Measurements from ENCODE around the gene FBXL20. TPM values are rescaled to one million over a fixed set of nuclear protein-coding genes. Genes with fewer than 3 reads are reported as not detected.

Gene FBXL20
- total and polyA plus RNA-seq, 2 donors = 4.0 to 18.6 TPM

DNA sequence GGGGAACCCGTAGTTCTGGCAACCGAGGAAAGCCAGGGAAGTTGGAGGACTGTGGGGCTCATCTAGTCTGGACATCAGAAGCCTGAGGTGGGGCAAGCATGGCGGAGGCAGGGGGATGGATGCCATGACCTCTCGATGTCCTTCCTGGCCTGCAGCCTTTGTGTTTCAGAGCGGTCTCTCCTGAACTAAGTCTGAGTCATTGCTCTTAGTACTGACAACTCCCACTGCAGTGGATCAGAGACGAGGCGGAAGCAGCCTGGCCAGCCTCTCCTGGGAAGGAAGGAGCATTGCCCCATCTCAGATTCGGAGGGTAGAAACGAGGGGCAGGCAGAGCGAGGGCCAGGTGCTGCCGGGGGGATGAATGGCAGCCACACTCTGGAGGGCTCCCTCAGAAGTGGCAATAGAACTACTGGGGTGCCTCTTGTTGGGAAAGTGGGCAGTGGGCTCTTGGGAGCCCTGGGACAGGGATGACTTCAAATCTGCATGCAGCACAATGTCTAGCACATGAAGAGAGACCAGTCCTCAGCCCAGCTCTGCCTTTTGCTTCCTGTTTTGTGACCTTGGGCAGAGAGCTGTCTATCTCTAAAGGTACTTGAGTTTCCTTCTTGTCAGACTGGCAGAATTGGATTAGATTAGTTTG is 172.0 kb downstream of the FBXL20 start:
- Histone ChIP-seq H3K27ac (ENCODE audit: low read depth) (no peak overlapping the region), H3K4me1 (ENCODE audit: insufficient read depth) (no peaks in the 10 kb centered on the region), H3K36me3 (ENCODE audit: insufficient read depth) (no peaks in the 10 kb centered on the region), H3K4me3 (ENCODE audit: low read depth, low read length) (no peak overlapping the region)
- 60% methylated on average over 11 of the region's 11 CpGs for WGBS
- DNase-seq (ENCODE audit: extremely low spot score) = no peak

DNA sequence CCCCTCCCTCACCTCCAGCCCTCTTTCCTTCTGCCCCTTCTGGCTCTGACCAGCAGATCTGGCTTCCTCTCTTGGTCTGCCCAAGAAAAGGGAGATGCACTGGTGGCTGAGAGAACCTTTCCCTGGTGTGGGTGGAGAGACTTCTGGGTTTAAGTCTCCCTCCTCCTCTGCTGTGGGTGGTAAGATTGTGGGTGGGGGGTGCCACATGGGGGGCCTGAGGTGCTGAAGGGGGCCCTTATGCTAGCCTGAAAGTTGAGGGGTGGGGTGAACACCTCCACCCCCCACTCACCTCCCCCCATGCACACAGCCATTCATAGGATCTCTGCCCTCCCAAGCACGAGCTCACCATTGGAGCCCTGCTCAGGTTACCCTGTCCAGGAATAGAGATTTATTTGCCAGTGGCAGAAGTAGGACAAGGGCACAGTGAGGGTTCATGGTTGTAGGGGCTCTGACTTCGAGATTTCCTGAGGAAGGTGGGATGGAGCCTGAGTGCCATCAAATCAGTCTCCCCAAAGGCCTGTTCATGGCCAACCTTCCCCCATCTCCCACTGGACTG is 174.0 kb downstream of the FBXL20 start:
- DNase-seq (ENCODE audit: extremely low spot score) = no peak
- Histone ChIP-seq H3K4me3 (ENCODE audit: low read depth, low read length) (no peak overlapping the region), H3K4me1 (ENCODE audit: insufficient read depth) (no peaks in the 10 kb centered on the region), H3K36me3 (ENCODE audit: insufficient read depth) (no peaks in the 10 kb centered on the region), H3K27ac (ENCODE audit: low read depth) (no peak overlapping the region)
- WGBS = 61% methylated on average over 2 of the region's 2 CpGs

DNA sequence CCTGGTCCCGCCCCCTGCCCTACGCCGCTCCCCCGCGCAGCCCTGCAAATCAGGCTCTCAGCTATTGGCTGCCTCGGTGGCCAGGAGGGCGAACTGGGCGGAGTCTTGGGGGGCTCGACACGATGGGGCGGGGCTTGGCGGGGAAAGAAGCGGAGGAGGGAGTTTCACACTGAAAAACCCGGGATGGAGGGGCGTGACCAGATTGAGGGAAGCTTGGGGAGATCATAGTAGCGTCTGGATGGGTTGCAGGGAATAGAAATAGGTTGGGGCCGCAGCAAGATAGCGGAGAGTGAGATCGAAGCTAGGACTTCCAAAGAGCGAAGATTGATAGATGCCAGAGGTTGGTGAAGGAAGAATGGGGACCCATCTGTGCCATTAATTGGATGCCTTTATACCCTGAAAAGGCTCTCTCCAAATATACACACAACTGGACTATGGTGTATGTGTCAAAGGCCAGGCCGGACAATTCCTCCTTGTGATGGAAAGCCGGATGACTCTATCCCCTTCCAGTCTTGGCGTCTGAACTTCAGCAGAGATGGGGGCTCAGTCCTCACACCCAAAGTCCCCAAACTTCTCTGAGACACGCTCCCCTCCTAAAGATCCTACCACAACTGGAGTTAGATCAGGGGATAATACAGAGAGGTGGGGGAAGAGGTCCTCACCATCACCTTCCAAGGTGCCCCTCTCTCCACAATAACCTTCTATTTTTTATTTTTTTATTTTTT is 175.3 kb downstream of the FBXL20 start:
- Histone ChIP-seq H3K36me3 (ENCODE audit: insufficient read depth) (no peaks in the 10 kb centered on the region), H3K27ac (ENCODE audit: low read depth) (no peak overlapping the region), H3K4me1 (ENCODE audit: insufficient read depth) (no peaks in the 10 kb centered on the region), H3K4me3 (ENCODE audit: low read depth, low read length) (peak overlapping the region; percentile 50)
- 13% methylated on average over 24 of the region's 24 CpGs for WGBS
- DNase-seq (ENCODE audit: extremely low spot score) = peak; percentile 70

DNA sequence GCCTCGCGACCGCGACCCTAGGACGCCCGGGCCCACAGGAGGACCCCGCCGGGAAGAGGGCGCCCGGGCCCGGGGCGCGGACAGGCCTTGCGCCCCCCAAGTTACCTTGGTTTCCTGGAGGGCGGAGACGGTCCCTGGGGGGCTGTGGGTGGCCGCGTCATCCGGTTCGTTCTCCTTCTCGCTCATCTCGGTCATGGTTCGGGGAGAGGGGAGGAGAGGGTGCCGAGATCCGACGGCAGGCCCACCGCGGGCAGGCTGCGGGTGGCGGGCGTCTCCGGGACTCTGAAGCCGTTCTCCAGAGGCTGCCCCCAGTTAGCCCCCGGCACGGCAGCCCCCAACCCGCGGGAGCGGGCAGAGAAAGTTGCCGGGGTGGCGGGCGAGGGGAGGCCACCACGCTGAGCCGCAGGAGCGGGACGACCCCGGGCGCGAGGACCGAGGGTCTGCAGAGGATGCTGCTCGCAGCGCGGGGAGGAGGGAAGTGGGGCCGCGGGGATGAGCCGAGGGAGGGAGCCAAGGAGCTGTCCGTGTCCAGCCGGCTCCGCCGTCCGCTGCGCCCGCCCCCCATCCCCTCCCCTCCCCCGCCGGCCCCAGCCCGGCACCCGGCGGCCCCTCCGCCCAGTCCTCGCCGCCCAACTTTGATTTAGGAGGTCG is 176.0 kb downstream of the FBXL20 start, which contains the start of gene STAC2:
Gene STAC2, minus strand, starts transcription at position 638 of the 651 bp plus-strand sequence. Its CDS starts 443 bp downstream, at position 195.
- H3K4me3 ChIP-seq (ENCODE audit: low read depth, low read length) = peak within 1 kb of the TSS; percentile 50
- H3K27ac ChIP-seq (ENCODE audit: low read depth) = no peak within 1 kb of the TSS
- WGBS = 2% methylated on average over 70 of the region's 71 CpGs
- DNase-seq (ENCODE audit: extremely low spot score) = no peak
- H3K36me3 ChIP-seq (ENCODE audit: insufficient read depth) = no peaks in the 10 kb centered on the region
- H3K4me1 ChIP-seq (ENCODE audit: insufficient read depth) = no peaks in the 10 kb centered on the region

DNA sequence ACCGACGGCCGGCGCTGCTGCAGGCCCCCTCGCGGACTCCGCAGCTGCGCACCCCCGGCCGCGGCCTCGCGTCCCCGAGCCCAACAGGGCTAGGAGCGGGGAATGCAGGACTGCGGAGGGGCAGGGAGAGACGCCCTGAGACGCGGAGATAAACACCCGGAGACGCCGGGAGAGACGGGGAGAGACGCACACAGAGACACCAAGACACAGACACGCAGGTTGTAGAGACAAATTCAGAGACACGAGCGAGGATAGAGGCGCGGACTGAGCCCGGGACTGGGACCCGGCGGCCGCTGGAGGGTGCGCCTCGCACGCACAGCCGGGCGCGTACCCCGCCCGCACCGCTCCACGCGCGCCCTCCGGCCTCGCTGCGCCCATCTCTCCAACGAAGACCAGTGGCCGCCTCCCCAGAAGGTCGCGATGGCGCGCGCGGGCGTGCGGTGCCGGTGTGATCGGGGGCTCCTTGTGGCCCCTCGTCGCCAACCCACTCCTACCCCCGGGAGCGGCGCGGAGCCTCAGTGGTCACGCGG is 176.6 kb downstream of the FBXL20 start:
- 2% methylated on average over 68 of the region's 68 CpGs for WGBS
- H3K36me3 ChIP-seq (ENCODE audit: insufficient read depth) = no peaks in the 10 kb centered on the region
- no peak for DNase-seq (ENCODE audit: extremely low spot score)
- no peaks in the 10 kb centered on the region for H3K4me1 ChIP-seq (ENCODE audit: insufficient read depth)
- no peak overlapping the region for H3K27ac ChIP-seq (ENCODE audit: low read depth)
- peak overlapping the region; percentile 50 for H3K4me3 ChIP-seq (ENCODE audit: low read depth, low read length)

DNA sequence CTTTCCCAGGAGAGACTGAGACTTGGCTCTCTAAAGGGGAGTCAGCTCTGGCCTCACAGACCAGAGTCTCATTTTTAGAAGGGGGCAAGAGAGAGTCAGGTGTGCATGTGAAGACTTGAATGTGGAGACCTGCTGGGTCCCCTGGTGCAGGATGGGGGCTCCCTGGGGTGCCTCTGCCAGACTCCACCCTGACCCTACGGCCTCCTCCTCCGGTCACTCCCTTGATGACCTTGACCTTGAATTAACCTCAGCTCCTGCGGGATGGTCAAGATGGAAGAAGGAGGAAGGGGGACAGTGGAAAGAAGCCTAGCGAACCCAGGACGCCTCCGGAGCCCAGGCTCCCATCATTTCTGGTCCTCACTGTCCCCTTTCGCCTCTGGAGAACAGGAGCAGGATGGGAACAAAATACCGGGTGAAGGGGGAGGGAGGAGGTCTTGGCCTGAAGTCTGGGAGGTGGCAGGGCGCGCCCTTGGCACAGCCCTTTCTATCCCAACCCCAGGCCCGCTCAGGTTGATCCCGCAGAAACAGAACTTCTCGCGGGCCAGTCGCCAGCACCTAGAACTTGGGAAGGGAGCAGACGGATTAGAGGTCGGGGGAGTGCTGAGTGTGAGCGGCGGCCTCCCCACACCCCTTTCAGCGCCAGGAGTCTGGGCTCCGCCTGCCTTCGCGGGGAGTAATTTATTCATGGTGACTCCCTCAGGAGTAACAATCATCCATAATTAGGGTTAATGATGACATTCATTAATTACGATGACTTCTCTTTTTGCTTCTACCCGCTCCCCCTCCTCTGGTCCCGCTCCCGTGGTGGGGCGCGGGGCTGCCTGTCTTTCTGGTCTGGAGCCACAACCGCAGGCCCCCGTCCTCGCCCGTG is 177.3 kb downstream of the FBXL20 start:
- H3K4me3 ChIP-seq (ENCODE audit: low read depth, low read length) = no peak overlapping the region
- WGBS = 46% methylated on average over 33 of the region's 33 CpGs
- DNase-seq (ENCODE audit: extremely low spot score) = no peak
- no peaks in the 10 kb centered on the region for H3K4me1 ChIP-seq (ENCODE audit: insufficient read depth)
- H3K27ac ChIP-seq (ENCODE audit: low read depth) = no peak overlapping the region
- H3K36me3 ChIP-seq (ENCODE audit: insufficient read depth) = no peaks in the 10 kb centered on the region

DNA sequence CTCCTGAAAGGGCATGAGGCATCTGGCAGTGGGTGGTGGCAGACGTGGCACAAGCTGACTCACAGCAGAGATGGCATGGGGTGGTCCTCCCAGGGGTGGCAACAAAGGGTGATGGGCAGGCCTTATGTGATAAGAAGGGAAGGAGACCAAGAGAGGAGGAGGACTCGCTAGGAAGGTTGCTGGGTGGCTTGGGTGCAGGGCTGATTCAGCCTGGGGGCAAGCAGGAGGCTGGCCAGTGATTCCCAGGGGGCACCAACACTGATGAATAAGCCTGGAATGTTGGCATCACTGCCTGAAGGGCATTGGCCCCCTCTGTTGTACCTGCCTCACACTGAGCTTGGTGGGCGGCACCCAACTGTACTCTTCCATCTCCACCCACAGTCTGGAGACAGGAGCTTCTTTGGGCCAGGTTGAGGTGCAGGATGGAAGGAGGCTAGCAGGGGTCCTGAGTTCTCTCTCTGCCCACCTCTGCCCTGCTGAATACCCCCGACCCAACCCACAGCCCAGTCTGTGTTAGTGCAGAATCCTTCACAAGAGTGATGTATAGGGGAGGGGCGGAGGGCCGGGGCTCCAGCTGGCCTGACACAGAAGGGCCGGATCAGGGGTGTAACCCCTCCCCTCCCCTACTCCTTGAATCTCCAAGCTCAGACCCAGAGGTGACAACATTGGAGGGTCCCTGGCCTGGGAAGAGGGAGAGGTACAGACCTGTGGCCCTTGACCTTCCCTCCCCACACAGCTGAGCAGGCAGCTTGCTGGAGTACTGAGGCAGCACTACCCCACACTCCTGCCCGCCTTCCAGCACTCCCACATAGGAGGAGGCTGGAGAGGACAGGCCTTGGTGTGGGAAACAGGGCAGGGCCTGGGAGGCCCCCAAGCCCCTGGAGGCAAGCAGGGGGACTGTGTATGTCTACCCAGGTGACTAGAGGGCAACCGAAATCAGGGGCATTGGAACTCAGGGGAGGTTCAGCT is 178.3 kb downstream of the FBXL20 start:
- DNase-seq (ENCODE audit: extremely low spot score) = no peak
- Histone ChIP-seq H3K36me3 (ENCODE audit: insufficient read depth) (no peaks in the 10 kb centered on the region), H3K27ac (ENCODE audit: low read depth) (no peak overlapping the region), H3K4me3 (ENCODE audit: low read depth, low read length) (no peak overlapping the region), H3K4me1 (ENCODE audit: insufficient read depth) (no peaks in the 10 kb centered on the region)
- 79% methylated on average over 9 of the region's 9 CpGs for WGBS

DNA sequence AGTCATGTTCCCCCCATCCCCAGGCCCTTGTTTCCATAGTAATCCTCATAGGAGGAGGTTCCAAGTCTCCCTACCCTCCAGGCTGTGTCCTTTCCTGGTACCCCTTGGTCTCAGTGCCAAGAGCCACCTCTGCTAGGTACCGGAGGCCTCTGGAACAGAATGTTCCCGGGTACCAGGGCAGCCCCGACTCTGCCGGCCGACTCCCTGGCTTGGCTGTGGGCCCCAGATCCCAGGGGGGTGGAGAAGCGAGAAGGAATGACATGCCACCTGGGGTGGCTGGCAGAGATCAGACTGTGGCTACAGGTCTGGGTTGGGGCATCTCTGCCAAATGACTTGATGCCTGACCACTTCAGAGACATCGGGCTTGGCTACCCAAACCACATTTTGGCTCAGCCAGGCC is 179.3 kb downstream of the FBXL20 start:
- Histone ChIP-seq H3K4me1 (ENCODE audit: insufficient read depth) (no peaks in the 10 kb centered on the region), H3K36me3 (ENCODE audit: insufficient read depth) (no peaks in the 10 kb centered on the region), H3K27ac (ENCODE audit: low read depth) (no peak overlapping the region), H3K4me3 (ENCODE audit: low read depth, low read length) (no peak overlapping the region)
- no peak for DNase-seq (ENCODE audit: extremely low spot score)
- 89% methylated on average over 7 of the region's 7 CpGs for WGBS

DNA sequence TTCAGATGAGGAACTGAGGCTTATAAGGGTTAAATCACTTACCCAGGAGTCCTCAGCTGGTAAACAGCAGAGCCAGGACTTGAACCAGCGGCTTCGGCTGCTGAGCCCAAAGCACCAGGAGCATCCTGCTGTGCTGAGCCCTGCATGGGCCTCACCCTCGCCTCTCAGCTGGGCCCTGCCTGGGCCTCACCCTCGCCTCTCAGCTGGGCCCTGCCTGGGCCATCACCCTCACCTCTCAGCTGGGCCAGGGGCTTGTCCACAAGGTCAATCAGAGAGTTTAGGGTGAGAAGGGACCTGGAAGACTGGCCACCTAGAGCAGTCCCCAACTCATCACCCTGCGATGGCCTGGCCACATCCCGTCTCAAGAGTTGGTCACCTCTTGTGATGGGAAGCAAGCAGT is 179.9 kb downstream of the FBXL20 start:
- H3K36me3 ChIP-seq (ENCODE audit: insufficient read depth) = no peaks in the 10 kb centered on the region
- no peak overlapping the region for H3K27ac ChIP-seq (ENCODE audit: low read depth)
- WGBS = 96% methylated on average over 6 of the region's 6 CpGs
- H3K4me1 ChIP-seq (ENCODE audit: insufficient read depth) = no peaks in the 10 kb centered on the region
- no peak for DNase-seq (ENCODE audit: extremely low spot score)
- H3K4me3 ChIP-seq (ENCODE audit: low read depth, low read length) = no peak overlapping the region

DNA sequence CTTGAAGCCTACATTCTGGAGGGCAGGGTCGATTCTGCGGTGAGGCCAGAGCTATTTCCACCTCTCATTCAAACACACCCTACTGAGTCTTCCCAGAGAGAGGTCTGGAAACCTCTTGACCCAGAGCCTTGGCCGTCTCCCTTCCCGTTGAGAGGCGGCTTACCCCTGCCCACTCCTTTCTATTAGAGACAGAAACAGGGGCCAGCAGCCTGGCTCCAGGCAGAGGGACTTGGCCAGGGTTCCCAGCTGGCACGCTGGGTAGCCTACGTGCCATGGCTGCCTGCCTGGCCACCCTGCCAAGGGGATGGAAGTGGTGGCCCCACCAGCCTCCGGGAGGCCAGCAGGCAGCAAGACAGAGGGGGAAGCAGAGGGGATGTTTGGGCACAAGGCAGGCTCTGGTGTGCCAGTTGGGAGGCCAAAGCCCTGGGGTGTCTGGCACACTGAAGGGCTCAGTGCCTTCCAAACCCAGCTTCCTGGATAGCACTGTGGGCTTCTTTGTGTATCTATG is 181.7 kb downstream of the FBXL20 start:
- no peaks in the 10 kb centered on the region for H3K4me1 ChIP-seq (ENCODE audit: insufficient read depth)
- 66% methylated on average over 8 of the region's 8 CpGs for WGBS
- no peak overlapping the region for H3K4me3 ChIP-seq (ENCODE audit: low read depth, low read length)
- H3K36me3 ChIP-seq (ENCODE audit: insufficient read depth) = no peaks in the 10 kb centered on the region
- no peak overlapping the region for H3K27ac ChIP-seq (ENCODE audit: low read depth)
- no peak for DNase-seq (ENCODE audit: extremely low spot score)

DNA sequence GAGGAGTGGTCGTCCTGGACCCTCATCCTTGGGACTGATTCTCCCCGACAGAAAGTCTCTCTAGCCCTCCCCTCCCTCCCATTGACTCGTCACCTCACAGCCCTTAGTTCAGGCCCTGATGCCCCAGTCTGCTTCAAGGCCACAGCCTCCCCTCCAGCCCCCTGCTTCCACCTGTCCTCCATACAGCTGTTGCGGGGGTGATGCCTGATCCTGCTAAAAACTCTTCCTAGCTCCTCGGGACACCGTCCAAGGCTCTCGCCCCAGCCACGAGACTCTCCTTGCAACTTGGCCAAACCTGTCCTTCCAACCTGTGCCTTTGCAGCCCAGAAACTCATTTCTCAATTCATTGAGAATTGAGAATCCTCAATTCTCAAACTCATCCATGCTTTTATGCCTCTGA is 182.5 kb downstream of the FBXL20 start:
- Histone ChIP-seq H3K27ac (ENCODE audit: low read depth) (no peak overlapping the region), H3K4me1 (ENCODE audit: insufficient read depth) (no peaks in the 10 kb centered on the region), H3K4me3 (ENCODE audit: low read depth, low read length) (no peak overlapping the region), H3K36me3 (ENCODE audit: insufficient read depth) (no peaks in the 10 kb centered on the region)
- WGBS = 66% methylated on average over 8 of the region's 8 CpGs
- DNase-seq (ENCODE audit: extremely low spot score) = no peak

Data from urinary bladder (tissue), 4 donors.